Common myeloid progenitor, CD34-positive (primary cell): ENCODE data around the gene HSPA4L.

ENCODE experiments used
- CTCF ChIA-PET: fragments of 350-600 bp; sonication (Branson Sonifier 250); formaldehyde crosslinking; loops from one replicate; lab custom pipeline; 2021; ENCODE audit warnings: antibody characterized with exemption; lab: Charles Lee
- POLR2A ChIA-PET: fragments of 350-600 bp; sonication (Branson Sonifier 250); formaldehyde crosslinking; loops from one replicate; lab custom pipeline; 2021; ENCODE audit warnings: antibody characterized with exemption; lab: Charles Lee
- DNase-seq, 3 donors: peaks; one replicate each; pipeline versions ENCODE4 v3.0.0 to v3.0.0-alpha.2; 2013
- H3K27ac ChIP-seq, 2 experiments: 1 replicate in 1 of 2; 2 replicates in 1 of 2; pipeline ENCODE4 v1.7.0; 2013; ENCODE audit warnings: inconsistent platforms in 2 of 2, low read length in 2 of 2, mild to moderate bottlenecking in 2 of 2, low read depth in 1 of 2, moderate library complexity in 1 of 2; ENCODE audit not compliant: severe bottlenecking in 2 of 2, insufficient read depth in 1 of 2, poor library complexity in 1 of 2
- H3K27me3 ChIP-seq, 5 experiments: replicated peaks in 2 of 5; 1 replicate in 3 of 5; 2 replicates in 2 of 5; pipeline versions ENCODE4 v1.6.1 to v1.7.0; 2013; ENCODE audit warnings: low read length in 4 of 5, mild to moderate bottlenecking in 2 of 5, moderate library complexity in 2 of 5, inconsistent platforms in 1 of 5; ENCODE audit not compliant: insufficient read depth in 5 of 5, control insufficient read depth in 4 of 5
- H3K36me3 ChIP-seq, 4 experiments: 1 replicate in 2 of 4; 2 replicates in 2 of 4; pipeline versions ENCODE4 v1.6.1 to v1.7.0; 2013; ENCODE audit warnings: low read length in 3 of 4, control low read depth in 1 of 4, mild to moderate bottlenecking in 1 of 4; ENCODE audit not compliant: control insufficient read depth in 4 of 4, insufficient read depth in 4 of 4
- H3K4me1 ChIP-seq, 4 experiments: 1 replicate in 3 of 4; 2 replicates in 1 of 4; pipeline versions ENCODE4 v1.6.1 to v1.7.1; 2013; ENCODE audit warnings: low read length in 3 of 4, mild to moderate bottlenecking in 3 of 4, control low read depth in 1 of 4, inconsistent platforms in 1 of 4, moderate library complexity in 1 of 4; ENCODE audit not compliant: control insufficient read depth in 4 of 4, insufficient read depth in 4 of 4; ENCODE audit errors: control extremely low read depth in 1 of 4
- H3K4me3 ChIP-seq, 7 experiments: 1 replicate in 4 of 7; 2 replicates in 3 of 7; pipeline versions ENCODE4 v1.5.1 to v1.7.0; 2013; ENCODE audit warnings: mild to moderate bottlenecking in 7 of 7, low read length in 6 of 7, moderate library complexity in 6 of 7, inconsistent platforms in 2 of 7, low read depth in 2 of 7, control low read depth in 1 of 7; ENCODE audit not compliant: insufficient read depth in 4 of 7, control insufficient read depth in 1 of 7; ENCODE audit errors: extremely low read depth in 1 of 7
- H3K9me3 ChIP-seq, 5 experiments: 1 replicate in 4 of 5; 2 replicates in 1 of 5; pipeline versions ENCODE4 v1.6.1 to v1.7.1; 2013; ENCODE audit warnings: low read length in 4 of 5, mild to moderate bottlenecking in 2 of 5, inconsistent platforms in 1 of 5, low read depth in 1 of 5, moderate library complexity in 1 of 5; ENCODE audit not compliant: control insufficient read depth in 4 of 5, insufficient read depth in 2 of 5; ENCODE audit errors: control extremely low read depth in 1 of 5
- WGBS: methylation state at CpG from one replicate; pipeline ENCODE4 v1.1.5; 2013; ENCODE audit not compliant: insufficient coverage; 5-methylcytosine and 5-hydroxymethylcytosine counted together

HSPA4L gene

DNA sequence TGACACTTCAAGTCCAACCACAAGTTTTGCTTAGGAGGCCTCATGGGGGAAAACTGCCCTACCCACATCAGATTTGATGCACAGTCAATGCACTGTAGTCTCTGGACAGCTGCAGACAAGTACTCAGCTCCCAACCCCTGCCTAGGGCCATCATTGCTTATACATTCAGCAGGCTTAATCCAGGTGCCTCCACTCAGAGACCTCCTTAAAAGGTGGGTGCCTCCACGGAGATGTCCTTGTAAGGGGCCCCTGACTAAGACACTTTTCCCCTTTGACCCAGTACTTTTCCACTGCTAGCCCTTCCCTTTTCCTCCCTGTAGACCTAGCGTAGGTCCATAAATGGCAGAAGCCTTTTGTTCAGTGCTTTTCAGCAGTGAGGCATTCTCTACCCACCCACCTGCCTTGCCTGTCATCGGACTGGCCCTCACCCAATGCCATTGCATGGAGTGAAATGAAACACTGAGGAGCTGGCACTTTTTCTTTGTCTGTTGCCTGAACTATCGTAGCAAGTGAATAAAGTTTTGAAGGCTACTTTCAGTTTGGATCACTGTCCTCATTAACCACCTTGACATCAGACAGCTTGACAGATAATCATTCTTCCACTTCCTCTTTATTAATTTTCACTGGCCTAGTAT, 74.8 kb downstream of the HSPA4L start:
- DNase-seq = peak in 2 of 3 donors; percentile 23 to 51
- H3K9me3 ChIP-seq = peaks cover 0 to 27% (median 6%) of the 10 kb centered on the region in 5 experiments
- H3K36me3 ChIP-seq = no peaks in the 10 kb centered on the region
- peaks cover 0 to 8% (median 3%) of the 10 kb centered on the region in 4 experiments for H3K4me1 ChIP-seq
- H3K27me3 ChIP-seq = no peaks in the 10 kb centered on the region
- peak overlapping the region in 1 of 7 experiments; percentile 7 for H3K4me3 ChIP-seq
- no peak overlapping the region for H3K27ac ChIP-seq
- POLR2A ChIA-PET = no interaction called here
- CTCF ChIA-PET = no interaction called here
- 85% methylated on average over 4 of the region's 4 CpGs for WGBS

DNA sequence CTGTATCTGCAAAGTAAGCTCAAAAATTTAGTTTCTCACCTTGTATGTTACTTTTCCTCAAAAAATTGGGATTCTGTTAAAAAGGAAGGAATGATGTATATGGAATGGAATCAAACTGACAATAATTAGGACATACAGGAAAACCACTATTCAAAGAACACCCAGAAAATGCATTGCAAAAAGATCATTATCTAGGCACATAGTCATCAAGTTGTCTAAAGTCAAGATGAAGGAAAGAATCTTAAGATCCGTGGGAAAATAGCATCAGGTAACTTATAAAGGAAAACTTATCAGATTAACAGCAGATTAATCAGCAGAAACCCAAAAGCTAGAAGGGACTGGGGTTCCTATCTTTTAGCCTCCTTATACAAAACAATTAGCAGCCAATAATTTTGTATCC, 75.5 kb downstream of the HSPA4L start:
- ChIA-PET POLR2A (no interaction called here), CTCF (no interaction called here)
- Histone ChIP-seq H3K9me3 (peaks cover 0 to 23% (median 6%) of the 10 kb centered on the region in 5 experiments), H3K36me3 (no peaks in the 10 kb centered on the region), H3K4me3 (no peak overlapping the region), H3K27me3 (no peaks in the 10 kb centered on the region), H3K4me1 (peaks cover 0 to 8% (median 3%) of the 10 kb centered on the region in 4 experiments), H3K27ac (no peak overlapping the region)
- 100% methylated on average over 1 of the region's 1 CpG for WGBS
- no peak for DNase-seq

DNA sequence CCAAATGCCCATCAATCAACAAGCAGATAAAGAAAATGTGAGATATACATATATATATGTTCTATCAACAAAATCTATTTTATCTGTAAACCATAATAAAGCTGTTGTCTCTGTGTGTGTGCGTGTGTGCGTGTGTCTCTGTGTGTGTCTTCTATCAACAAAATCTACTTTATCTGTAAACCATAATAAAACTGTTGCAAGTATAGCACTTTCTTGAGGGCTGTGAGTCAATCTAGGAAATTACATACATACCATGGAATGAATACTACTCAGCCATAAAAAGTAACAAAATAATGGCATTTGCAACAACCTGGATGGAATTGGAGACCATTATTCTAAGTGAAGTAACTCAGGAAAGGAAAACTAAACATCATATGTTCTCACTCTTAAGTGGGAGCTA, 86.1 kb downstream of the HSPA4L start:
- H3K27me3 ChIP-seq = no peaks in the 10 kb centered on the region
- H3K27ac ChIP-seq = no peak overlapping the region
- no peak overlapping the region for H3K4me3 ChIP-seq
- ChIA-PET POLR2A (no interaction called here), CTCF (no interaction called here)
- H3K9me3 ChIP-seq = no peaks in the 10 kb centered on the region
- no peak for DNase-seq
- no CpG with 5 or more reads among the region's 2 CpGs for WGBS
- H3K4me1 ChIP-seq = no peaks in the 10 kb centered on the region
- H3K36me3 ChIP-seq = no peaks in the 10 kb centered on the region

DNA sequence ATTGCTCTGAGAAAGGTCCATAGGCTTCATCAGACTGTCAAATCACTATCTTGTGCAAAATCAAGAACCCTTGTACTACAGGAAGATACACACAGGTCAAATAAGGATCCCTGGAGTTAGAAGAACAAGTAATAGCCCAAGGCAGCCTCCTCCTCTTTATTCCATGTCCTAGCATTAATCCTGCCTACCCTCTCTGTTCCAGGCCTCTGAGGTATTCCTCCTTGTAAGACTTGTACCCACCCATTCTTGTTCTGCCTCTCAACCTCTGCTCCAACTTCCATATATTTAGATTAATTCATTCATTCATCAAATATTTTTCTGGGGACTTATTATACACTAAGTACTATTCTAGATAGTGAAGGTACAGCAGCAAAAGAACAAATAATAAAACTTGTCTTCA, 88.2 kb downstream of the HSPA4L start:
- Histone ChIP-seq H3K4me1 (no peaks in the 10 kb centered on the region), H3K4me3 (no peak overlapping the region), H3K27me3 (no peaks in the 10 kb centered on the region), H3K27ac (no peak overlapping the region), H3K36me3 (no peaks in the 10 kb centered on the region), H3K9me3 (no peaks in the 10 kb centered on the region)
- DNase-seq = no peak
- ChIA-PET CTCF (no interaction called here), POLR2A (no interaction called here)

DNA sequence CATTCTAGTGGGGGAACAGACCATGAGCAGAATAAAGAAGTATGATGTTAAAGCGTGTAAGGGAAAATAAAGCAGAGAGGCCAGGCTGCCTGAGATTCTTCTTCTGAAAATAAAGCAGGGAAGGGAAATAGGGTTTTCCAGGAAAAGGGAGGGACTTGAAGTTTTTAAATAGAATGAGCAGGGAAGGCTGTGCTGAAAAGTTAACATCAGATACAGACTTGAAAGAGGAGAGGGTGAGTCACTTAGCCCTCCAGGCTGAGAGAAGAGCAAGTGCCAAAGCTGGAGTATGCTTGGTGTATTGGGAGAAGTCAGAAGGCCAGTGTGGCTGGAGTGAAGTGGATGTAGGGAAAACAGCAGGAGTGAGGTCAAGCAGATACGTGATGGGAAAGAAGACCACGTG, 88.6 kb downstream of the HSPA4L start:
- Histone ChIP-seq H3K27ac (no peak overlapping the region), H3K9me3 (no peaks in the 10 kb centered on the region), H3K4me1 (peaks cover 0 to under 1% (median 0%) of the 10 kb centered on the region in 4 experiments), H3K27me3 (no peaks in the 10 kb centered on the region), H3K36me3 (no peaks in the 10 kb centered on the region), H3K4me3 (no peak overlapping the region)
- ChIA-PET POLR2A (no interaction called here), CTCF (no interaction called here)
- 92% methylated on average over 3 of the region's 3 CpGs for WGBS
- DNase-seq = no peak

DNA sequence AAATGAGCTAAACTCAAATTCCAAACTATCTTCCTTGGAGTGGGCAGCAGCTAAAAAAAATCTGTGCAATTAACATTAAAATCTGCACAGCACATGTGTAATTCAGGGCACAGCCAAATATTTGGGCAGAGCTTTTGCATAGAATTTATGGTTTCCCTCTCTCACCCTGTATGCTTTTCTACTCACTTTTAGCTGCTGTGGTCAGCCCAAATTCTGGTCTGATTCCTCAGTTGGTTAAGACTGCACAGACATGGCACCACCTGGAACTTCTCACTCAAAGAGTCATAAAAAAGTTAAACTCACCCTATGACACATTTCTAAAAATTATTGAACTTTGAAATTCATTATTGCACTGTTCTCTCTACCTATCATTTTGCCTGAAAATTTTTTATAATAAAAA, 93.7 kb downstream of the HSPA4L start:
- Histone ChIP-seq H3K27ac (no peak overlapping the region), H3K4me1 (peaks cover 0 to 11% (median 3%) of the 10 kb centered on the region in 4 experiments), H3K9me3 (no peaks in the 10 kb centered on the region), H3K36me3 (no peaks in the 10 kb centered on the region), H3K27me3 (no peaks in the 10 kb centered on the region), H3K4me3 (no peak overlapping the region)
- DNase-seq = no peak
- ChIA-PET POLR2A (no interaction called here), CTCF (no interaction called here)

DNA sequence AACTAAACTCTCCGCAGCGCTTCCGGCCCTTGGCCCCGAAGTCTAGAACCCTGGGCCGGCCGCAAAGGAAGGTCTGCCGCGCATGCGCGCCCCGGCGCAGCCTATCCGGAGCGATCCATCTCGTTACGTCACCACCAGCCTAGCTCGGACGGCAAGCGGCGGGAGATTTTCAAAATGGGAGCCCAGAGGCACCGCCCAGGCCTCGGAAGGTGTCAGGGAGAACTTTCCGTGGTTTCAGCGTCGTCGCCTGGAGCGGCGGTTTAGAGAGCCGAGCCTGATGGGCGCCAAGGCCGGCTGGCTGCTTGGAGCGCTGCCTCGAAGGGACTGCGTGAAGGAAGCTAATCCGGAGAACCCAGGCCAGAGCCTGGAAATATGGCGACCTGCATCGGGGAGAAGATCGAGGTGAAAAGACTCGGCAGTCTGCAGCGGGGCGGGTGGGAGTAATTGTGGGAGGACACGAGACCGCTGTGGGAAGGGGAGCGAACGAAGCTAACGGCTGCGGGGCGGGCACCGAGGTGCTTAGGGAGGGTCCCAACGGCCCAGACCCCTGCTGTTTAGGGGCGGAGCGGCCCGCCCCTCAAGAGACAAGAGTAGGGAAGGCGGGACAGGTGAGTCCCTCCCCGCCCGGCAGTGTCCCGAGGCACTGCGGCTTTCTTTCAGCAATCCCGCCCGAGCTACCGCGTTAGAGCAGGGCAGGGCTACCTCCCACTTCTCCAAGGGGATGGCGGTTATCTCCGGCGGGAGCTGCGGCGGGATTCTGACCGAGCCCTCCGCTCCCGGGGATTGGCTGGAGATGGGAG, 98.8 kb downstream of the HSPA4L start, which contains the start of gene PLK4:
Gene PLK4 (plus strand): TSS at position 131 of the 800 bp plus-strand sequence. CDS start 242 bp downstream, at position 373.
- peak; percentile 95 to 99 (median 97) for DNase-seq
- Histone ChIP-seq H3K9me3 (no peaks in the 10 kb centered on the region), H3K4me3 (peak within 1 kb of the TSS; percentile 67 to 99 (median 98)), H3K4me1 (peaks cover 5 to 19% (median 8%) of the 10 kb centered on the region in 4 experiments), H3K36me3 (peaks cover 0 to 24% (median 5%) of the 10 kb centered on the region in 4 experiments), H3K27me3 (no peaks in the 10 kb centered on the region), H3K27ac (peak within 1 kb of the TSS; percentile 86 to 90)
- POLR2A ChIA-PET = interaction anchor here (0.6 to 0.8 kb wide), 2 partner anchors 9 to 1158 kb away, joined by 3 to 4 read pairs; no protein-coding TSS in a partner anchor
- under 1% methylated on average over 69 of the region's 70 CpGs for WGBS
- CTCF ChIA-PET = interaction anchor here (0.6 to 1.8 kb wide), 3 partner anchors 8 to 278 kb away, joined by 3 to 6 read pairs (median 3); partner anchors contain the start of genes ABHD18 and MFSD8
